ENCODE measurements around the gene KCNK5.

The KCNK5 gene

DNA sequence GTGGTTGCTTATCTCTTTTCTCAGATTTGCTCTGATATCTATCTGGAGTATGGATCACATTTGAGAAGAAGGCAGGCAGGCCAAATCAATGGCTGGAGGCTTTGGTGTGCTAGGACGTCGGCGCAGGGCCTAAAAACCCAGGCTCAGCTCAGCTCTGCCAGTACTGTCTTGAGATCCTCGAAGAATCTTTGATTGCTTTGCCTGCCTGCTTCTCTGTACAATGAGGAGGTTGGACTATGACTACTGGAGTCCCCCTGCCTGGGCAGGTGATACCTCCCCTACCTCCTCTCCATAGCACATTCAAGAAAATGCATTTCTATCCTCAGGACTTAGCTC is 25.1 kb downstream of the KCNK5 start:
- Histone ChIP-seq H3K27me3 (ENCODE audit: insufficient read depth, low read length, poor library complexity) (no peaks in the 10 kb centered on the region), H3K4me2 (ENCODE audit: insufficient read depth, low read length) (no peak overlapping the region), H3K27ac (ENCODE audit: low read length) (no peak overlapping the region), H3K9ac (ENCODE audit: low read depth, low read length) (no peak overlapping the region), H2AFZ (ENCODE audit: low read depth, low read length) (no peak overlapping the region), H3K4me3 (ENCODE audit: low read depth in 1 of 2, low read length in 2 of 2) (no peak overlapping the region), H3K4me1 (ENCODE audit: insufficient read depth, low read length) (no peaks in the 10 kb centered on the region), H4K20me1 (ENCODE audit: insufficient read depth, low read length) (no peaks in the 10 kb centered on the region), H3K79me2 (ENCODE audit: insufficient read depth, low read length) (no peaks in the 10 kb centered on the region), H3K9me3 (ENCODE audit: insufficient read depth, low read length, severe bottlenecking) (no peaks in the 10 kb centered on the region), H3K36me3 (ENCODE audit: insufficient read depth, low read length) (no peaks in the 10 kb centered on the region)
- DNase-seq: no peak
- no peak for TF ChIP-seq EZH2 (IDR thresholded peaks at IDR 0.05; ENCODE audit: borderline replicate concordance, low read depth, low read length, severe bottlenecking)
- TF ChIP-seq, protein P1, sequence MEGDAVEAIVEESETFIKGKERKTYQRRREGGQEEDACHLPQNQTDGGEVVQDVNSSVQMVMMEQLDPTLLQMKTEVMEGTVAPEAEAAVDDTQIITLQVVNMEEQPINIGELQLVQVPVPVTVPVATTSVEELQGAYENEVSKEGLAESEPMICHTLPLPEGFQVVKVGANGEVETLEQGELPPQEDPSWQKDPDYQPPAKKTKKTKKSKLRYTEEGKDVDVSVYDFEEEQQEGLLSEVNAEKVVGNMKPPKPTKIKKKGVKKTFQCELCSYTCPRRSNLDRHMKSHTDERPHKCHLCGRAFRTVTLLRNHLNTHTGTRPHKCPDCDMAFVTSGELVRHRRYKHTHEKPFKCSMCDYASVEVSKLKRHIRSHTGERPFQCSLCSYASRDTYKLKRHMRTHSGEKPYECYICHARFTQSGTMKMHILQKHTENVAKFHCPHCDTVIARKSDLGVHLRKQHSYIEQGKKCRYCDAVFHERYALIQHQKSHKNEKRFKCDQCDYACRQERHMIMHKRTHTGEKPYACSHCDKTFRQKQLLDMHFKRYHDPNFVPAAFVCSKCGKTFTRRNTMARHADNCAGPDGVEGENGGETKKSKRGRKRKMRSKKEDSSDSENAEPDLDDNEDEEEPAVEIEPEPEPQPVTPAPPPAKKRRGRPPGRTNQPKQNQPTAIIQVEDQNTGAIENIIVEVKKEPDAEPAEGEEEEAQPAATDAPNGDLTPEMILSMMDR (IDR thresholded peaks at IDR 0.05; ENCODE audit: borderline replicate concordance, extremely low read depth, low read length, poor library complexity, severe bottlenecking): no peak
- ATAC-seq (ENCODE audit: insufficient read depth, low read depth): no peak

DNA sequence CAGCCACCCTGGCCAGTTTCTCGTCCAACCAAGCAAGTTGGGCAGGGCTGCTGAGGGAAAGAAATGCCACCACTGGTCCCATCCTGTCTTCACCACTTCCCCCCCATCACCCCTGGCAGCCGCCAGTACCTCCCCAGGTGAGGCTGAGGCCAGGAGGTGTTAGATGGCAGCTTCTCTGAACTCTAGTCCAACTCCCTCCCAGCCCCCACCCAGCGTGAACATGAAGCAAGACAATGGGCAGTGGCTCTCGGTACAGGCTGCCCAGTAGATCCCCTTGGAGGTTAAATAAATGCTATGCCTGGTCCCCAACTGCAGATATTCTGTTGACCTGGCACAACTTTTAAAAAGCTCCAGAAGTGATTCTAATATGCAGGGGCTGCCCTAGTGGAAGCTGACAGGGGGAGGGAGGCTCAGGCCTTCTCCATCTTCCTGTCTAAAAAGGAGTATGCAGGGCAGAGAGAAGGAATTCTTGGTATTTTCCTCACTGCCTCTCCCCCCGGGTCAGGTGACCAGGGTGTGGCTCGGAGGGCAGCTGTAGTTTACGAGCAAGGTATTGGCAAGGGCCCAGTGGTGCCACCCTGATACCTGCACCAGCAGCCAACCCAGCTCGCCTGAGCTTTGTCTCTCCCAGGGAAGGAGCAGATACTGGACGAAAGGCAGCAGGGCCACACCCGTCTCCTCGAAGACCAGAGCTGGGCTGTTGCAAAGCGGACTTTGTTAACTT is 25.7 kb downstream of the KCNK5 start:
- DNase-seq (no peak), ATAC-seq (ENCODE audit: insufficient read depth, low read depth) (no peak)
- Histone ChIP-seq H3K79me2 (ENCODE audit: insufficient read depth, low read length) (no peaks in the 10 kb centered on the region), H3K4me2 (ENCODE audit: insufficient read depth, low read length) (no peak overlapping the region), H3K27me3 (ENCODE audit: insufficient read depth, low read length, poor library complexity) (no peaks in the 10 kb centered on the region), H3K9me3 (ENCODE audit: insufficient read depth, low read length, severe bottlenecking) (no peaks in the 10 kb centered on the region), H2AFZ (ENCODE audit: low read depth, low read length) (no peak overlapping the region), H3K4me3 (ENCODE audit: low read depth in 1 of 2, low read length in 2 of 2) (no peak overlapping the region), H3K4me1 (ENCODE audit: insufficient read depth, low read length) (no peaks in the 10 kb centered on the region), H3K27ac (ENCODE audit: low read length) (no peak overlapping the region), H4K20me1 (ENCODE audit: insufficient read depth, low read length) (no peaks in the 10 kb centered on the region), H3K9ac (ENCODE audit: low read depth, low read length) (no peak overlapping the region), H3K36me3 (ENCODE audit: insufficient read depth, low read length) (no peaks in the 10 kb centered on the region)
- TF ChIP-seq, protein P1 (IDR thresholded peaks at IDR 0.05; ENCODE audit: borderline replicate concordance, extremely low read depth, low read length, poor library complexity, severe bottlenecking): no peak
- no peak for TF ChIP-seq EZH2 (IDR thresholded peaks at IDR 0.05; ENCODE audit: borderline replicate concordance, low read depth, low read length, severe bottlenecking)

- ATAC-seq (ENCODE audit: insufficient read depth, low read depth) (no peak), DNase-seq (no peak)
- Histone ChIP-seq H3K27ac (ENCODE audit: low read length) (no peak overlapping the region), H3K27me3 (ENCODE audit: insufficient read depth, low read length, poor library complexity) (no peaks in the 10 kb centered on the region), H2AFZ (ENCODE audit: low read depth, low read length) (no peak overlapping the region), H3K9me3 (ENCODE audit: insufficient read depth, low read length, severe bottlenecking) (no peaks in the 10 kb centered on the region), H4K20me1 (ENCODE audit: insufficient read depth, low read length) (no peaks in the 10 kb centered on the region), H3K4me2 (ENCODE audit: insufficient read depth, low read length) (no peak overlapping the region), H3K9ac (ENCODE audit: low read depth, low read length) (no peak overlapping the region), H3K4me1 (ENCODE audit: insufficient read depth, low read length) (no peaks in the 10 kb centered on the region), H3K4me3 (ENCODE audit: low read depth in 1 of 2, low read length in 2 of 2) (no peak overlapping the region), H3K79me2 (ENCODE audit: insufficient read depth, low read length) (no peaks in the 10 kb centered on the region), H3K36me3 (ENCODE audit: insufficient read depth, low read length) (no peaks in the 10 kb centered on the region)
- TF ChIP-seq, protein P1 (IDR thresholded peaks at IDR 0.05; ENCODE audit: borderline replicate concordance, extremely low read depth, low read length, poor library complexity, severe bottlenecking): no peak
- TF ChIP-seq EZH2 (IDR thresholded peaks at IDR 0.05; ENCODE audit: borderline replicate concordance, low read depth, low read length, severe bottlenecking): no peak
These were observed 27.1 kb downstream of the KCNK5 start for GRCh38 chr6:39202166-39202565.
